Natural killer cell treated with Interleukin-12 subunit alpha and Interleukin-12 subunit beta and Interleukin-15 and Interleukin-18, amount 100 ng/mL, for 72 hours (primary cell): ENCODE data around the gene C19orf12. TPM values are rescaled to one million over a fixed set of nuclear protein-coding genes. Genes with fewer than 3 reads are reported as not detected.

Source experiments
- ATAC-seq, 2 donors: fragments of 150-1000 bp; cut with Tn5 transposase in 1 of 2; sonication (Bioruptor Pico), chemical (Tn5 transposase) in 1 of 2; 2 replicates each; pipeline ENCODE4 v1.10.0; 2021
- DNase-seq: peaks from one replicate; pipeline ENCODE4 v3.0.0; 2022; ENCODE audit warnings: low spot score
- H3K27ac Mint-ChIP-seq, 2 donors: 1 replicate in 1 of 2; 2 replicates in 1 of 2; pipeline ENCODE4 v1.8.0; 2022; ENCODE audit warnings: mixed read lengths in 2 of 2, mild to moderate bottlenecking in 1 of 2, moderate library complexity in 1 of 2
- H3K27me3 Mint-ChIP-seq, 2 donors: 1 replicate in 1 of 2; 2 replicates in 1 of 2; pipeline ENCODE4 v1.8.0; 2022; ENCODE audit warnings: mixed read lengths in 2 of 2
- H3K36me3 Mint-ChIP-seq: one replicate; pipeline ENCODE4 v1.8.0; 2022; ENCODE audit warnings: mixed read lengths
- H3K4me1 Mint-ChIP-seq, 2 donors: 1 replicate in 1 of 2; 2 replicates in 1 of 2; pipeline ENCODE4 v1.8.0; 2022; ENCODE audit warnings: low read depth in 2 of 2, mixed read lengths in 2 of 2, mild to moderate bottlenecking in 1 of 2
- H3K4me3 Mint-ChIP-seq: one replicate; pipeline ENCODE4 v1.8.0; 2022; ENCODE audit warnings: mixed read lengths
- H3K9me3 Mint-ChIP-seq: 2 replicates; pipeline ENCODE4 v1.8.0; 2022; ENCODE audit warnings: mixed read lengths
- total RNA-seq, 2 donors: library from RNA; stranded (reverse); gene quantifications; one replicate each; pipeline ENCODE4 v1.2.3, GENCODE V29; 2022

The C19orf12 gene
- total RNA-seq, 2 donors from 2014 or later, result 44.8 to 50.8 TPM

DNA sequence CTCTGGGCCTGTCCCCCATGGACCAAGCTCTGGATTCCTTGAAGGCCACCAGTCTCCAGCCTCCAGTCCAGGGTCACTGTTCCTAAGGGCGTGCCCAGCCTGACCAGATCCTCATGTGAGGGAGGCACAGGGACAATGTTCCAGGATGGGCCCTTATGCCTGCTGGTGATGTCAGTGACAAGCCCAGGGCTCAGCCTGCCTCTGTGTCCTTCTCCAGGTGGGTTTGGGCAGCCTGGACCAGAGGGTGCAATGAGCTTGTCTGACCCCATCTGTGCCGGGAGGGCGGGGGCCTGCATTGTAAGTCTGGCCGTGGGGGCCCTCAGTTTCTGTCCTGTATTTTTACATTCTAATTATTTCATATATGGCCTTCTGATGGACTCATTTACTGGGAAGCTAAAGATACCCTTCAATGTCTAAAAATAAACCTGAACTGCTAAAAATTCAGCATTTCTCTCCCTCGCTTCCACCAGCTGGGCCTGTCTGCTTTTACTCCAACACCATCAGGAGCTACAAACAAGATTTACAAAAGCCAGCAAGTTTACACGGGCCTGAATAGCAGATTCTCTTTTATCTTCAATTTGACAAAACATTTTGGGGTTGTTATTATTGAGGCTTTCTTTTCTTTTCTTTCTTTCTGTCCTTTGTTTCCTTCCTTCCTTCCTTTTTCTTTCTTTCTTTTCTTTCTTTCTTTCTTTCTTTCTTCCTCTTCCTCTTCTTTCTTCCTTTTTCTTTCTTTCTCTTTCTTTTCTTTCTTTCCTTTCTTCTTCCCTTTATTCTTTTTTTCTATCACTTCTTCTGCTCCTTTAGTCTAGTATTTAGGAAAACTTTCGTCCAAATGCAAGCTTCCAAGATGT is 34.2 kb upstream of the C19orf12 start:
- Mint-ChIP-seq H3K4me3 (no peak overlapping the region), H3K27me3 (peaks cover 5 to 9% of the 10 kb centered on the region in 2 donors), H3K36me3 (no peaks in the 10 kb centered on the region), H3K9me3 (no peaks in the 10 kb centered on the region), H3K27ac (no peak overlapping the region), H3K4me1 (no peaks in the 10 kb centered on the region)
- no peak for DNase-seq
- no peak for ATAC-seq

DNA sequence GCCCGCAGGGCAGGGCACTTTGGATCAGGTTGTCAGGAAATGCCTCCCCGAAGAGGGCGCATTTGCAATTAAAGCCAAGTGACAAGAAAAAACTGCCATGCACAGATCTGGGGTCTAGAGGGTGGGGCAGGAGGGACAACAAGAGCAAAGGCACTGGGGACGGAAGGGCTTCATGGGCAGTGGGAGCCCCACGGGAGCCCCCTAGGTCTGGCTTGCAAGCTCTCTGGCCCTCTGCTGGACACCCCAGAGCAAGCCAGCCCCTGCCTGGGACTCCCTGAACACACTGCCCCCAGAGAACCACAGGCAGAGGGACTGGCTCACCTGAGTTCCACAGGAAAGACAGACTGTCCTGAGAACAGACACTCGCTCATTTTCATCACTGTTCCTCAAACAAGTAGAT is 30.2 kb upstream of the C19orf12 start:
- Mint-ChIP-seq H3K36me3 (no peaks in the 10 kb centered on the region), H3K27me3 (peaks cover 0 to 6% of the 10 kb centered on the region in 2 donors), H3K4me3 (no peak overlapping the region), H3K4me1 (no peaks in the 10 kb centered on the region), H3K27ac (no peak overlapping the region), H3K9me3 (no peaks in the 10 kb centered on the region)
- DNase-seq (no peak), ATAC-seq (no peak)

DNA sequence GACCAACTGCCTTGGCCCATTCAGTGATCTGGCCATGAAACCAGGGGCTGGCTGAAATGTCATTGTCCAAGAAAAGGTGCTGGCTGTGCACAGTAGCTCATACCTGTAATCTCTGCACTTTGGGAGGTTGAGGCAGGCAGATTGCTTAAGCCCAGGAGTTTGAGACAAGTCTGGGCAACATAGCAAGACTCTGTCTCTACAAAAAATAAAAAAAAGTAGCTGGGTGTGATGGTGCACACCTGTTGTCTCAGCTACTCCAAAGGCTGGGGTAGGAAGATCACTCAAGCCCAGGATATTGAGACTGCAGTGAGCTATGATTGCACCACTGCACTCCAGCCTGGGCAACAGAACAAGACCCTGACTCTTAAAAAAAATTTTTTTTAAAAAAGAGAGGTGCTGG is 28.6 kb upstream of the C19orf12 start:
- Mint-ChIP-seq H3K4me3 (no peak overlapping the region), H3K4me1 (no peaks in the 10 kb centered on the region), H3K27me3 (peaks cover 0 to 4% of the 10 kb centered on the region in 2 donors), H3K36me3 (no peaks in the 10 kb centered on the region), H3K27ac (no peak overlapping the region), H3K9me3 (no peaks in the 10 kb centered on the region)
- DNase-seq (no peak), ATAC-seq (no peak)

DNA sequence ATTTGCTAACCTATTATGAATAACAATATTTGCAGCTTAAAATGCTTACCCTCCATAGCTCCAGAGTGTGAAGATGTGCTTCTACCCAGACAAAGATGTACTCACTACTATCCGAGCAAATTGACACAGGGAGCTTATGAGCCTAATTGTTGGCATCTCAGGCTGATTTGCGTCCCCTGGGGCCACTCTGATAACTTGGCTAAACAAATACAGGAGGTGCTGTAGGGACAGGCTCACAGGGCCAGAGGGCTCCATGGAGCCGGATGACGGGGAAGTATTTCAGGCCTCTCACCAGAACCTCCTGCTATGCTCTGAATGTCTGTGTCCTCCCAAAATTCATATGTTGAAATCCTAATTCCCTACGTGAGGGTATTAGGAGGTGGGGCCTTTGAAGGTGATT is 26.7 kb upstream of the C19orf12 start:
- H3K4me1 Mint-ChIP-seq, result no peaks in the 10 kb centered on the region
- no peak for DNase-seq
- no peak overlapping the region for H3K27ac Mint-ChIP-seq
- H3K27me3 Mint-ChIP-seq, result peaks cover 0 to 5% of the 10 kb centered on the region in 2 donors
- H3K4me3 Mint-ChIP-seq, result no peak overlapping the region
- no peaks in the 10 kb centered on the region for H3K9me3 Mint-ChIP-seq
- H3K36me3 Mint-ChIP-seq, result no peaks in the 10 kb centered on the region
- ATAC-seq, result no peak

DNA sequence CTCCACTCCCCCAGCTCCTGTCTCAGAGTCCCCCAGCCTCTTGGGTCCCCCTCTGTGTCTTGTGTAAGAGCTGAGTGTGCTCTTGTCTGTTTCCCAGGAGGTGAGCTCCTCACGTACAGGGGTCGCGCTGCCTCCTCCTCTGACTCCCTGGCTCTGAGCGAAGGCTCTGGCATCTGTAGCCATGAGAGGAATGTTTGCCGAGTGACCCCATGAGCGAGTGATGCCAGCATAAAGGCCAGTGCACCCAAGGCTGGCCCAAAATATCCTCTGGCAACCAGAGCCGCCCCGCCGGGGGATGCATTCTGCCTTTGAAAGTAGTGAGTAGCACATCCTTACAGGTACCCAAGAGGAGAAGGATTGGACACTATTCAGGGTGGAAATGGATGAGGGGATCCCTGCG is 26.2 kb upstream of the C19orf12 start:
- Mint-ChIP-seq H3K9me3 (no peaks in the 10 kb centered on the region), H3K27me3 (peaks cover 0 to 5% of the 10 kb centered on the region in 2 donors), H3K4me1 (no peaks in the 10 kb centered on the region), H3K36me3 (no peaks in the 10 kb centered on the region), H3K4me3 (no peak overlapping the region), H3K27ac (no peak overlapping the region)
- DNase-seq, result no peak
- no peak for ATAC-seq

DNA sequence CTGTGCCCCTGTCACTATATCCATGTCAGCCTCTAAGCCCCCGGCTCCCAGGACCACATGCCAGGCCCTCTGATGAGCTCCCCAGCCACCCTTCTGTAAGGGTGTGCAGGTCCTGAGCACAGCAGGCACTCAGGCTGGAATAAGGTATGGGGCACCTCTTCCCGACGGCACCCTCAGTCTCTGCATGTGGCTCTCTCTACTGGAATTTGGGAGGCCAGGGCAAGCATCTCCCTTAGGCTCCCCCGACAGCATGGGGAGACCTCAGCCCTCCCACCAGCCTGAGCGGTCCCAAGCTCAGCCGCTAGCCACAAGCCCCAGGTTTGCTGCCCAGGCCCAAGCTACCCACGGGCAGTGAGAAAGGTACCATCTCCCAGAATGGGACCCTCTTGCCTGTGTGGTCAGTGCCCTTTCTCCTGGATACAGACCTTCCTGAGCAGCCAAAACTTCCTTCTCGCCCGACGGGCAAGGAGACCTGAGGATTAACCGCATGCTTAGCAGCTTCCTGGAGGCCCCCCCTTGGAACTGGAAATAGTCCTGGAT is 22.5 kb upstream of the C19orf12 start:
- DNase-seq (no peak), ATAC-seq (no peak)
- Mint-ChIP-seq H3K27me3 (peaks cover 0 to 3% of the 10 kb centered on the region in 2 donors), H3K9me3 (no peaks in the 10 kb centered on the region), H3K4me1 (no peaks in the 10 kb centered on the region), H3K4me3 (no peak overlapping the region), H3K27ac (no peak overlapping the region), H3K36me3 (no peaks in the 10 kb centered on the region)

DNA sequence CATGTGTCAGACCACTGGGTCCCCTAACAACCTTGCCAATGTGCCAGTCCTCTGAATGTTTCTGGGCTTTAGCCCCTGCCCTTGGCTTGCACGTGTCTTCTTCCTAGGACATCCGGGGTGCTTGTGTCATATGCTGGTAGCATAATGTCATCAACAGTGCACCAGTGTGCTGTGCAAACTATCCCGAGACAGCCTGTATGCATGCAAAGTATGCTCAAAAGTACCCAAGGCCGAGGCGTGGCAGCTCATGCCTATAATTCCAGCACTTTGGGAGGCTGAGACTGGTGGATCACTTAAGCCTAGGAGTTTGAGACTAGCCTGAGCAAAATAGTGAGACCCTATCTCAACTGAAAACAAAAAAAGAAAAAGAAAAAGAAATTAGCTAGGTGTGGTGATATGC is 20.8 kb upstream of the C19orf12 start:
- Mint-ChIP-seq H3K4me3 (no peak overlapping the region), H3K36me3 (no peaks in the 10 kb centered on the region), H3K9me3 (no peaks in the 10 kb centered on the region), H3K4me1 (no peaks in the 10 kb centered on the region), H3K27me3 (peaks cover 0 to 8% of the 10 kb centered on the region in 2 donors), H3K27ac (no peak overlapping the region)
- DNase-seq, result no peak
- ATAC-seq, result no peak

DNA sequence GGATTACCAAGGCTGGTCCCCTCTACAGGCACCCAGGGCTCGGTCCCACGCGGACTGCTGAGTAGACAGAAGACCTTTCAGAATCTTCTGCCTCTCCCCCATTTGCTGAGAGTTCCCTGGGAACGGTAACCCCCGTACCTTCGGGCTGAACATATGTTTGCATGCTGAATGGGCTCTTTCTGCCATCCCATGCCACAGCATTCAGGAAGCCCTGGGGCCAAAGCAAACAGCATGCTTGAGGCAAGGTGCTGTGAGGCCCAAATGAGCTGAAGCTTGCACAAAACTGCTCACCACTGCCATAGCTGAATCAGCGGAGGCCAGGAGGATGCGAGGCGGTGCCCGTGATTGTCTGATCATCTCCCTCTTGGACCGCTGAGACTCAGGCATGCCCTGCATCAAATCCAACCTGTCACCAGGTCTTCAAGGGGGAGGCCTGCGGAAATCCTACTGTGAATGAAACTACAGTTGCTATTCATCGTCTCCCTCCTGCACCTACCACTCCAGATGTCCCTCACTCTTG is 16.3 kb upstream of the C19orf12 start:
- H3K27ac Mint-ChIP-seq, result no peak overlapping the region

DNA sequence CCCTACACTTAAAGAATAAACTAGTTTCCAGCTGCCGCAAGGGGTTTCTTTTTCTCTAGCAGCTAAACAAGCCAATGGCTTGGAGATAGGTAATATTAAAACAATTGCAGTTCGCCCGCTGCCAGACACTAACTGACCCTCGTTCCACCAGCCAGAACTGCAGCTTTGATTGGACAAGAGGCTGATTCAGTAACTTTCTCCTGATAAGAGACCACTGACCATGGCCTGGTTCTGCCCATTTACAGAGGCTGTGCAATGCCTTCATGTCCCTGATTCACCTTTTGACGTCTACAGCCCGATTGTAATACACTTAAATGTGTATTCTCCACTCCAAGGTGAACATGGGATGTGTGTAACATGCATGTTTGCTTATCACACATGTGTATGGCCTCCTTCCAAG is 12.8 kb upstream of the C19orf12 start:
- Mint-ChIP-seq H3K4me1 (no peaks in the 10 kb centered on the region), H3K27me3 (peaks cover 29 to 30% of the 10 kb centered on the region in 2 donors), H3K4me3 (no peak overlapping the region), H3K27ac (no peak overlapping the region), H3K36me3 (no peaks in the 10 kb centered on the region), H3K9me3 (no peaks in the 10 kb centered on the region)
- ATAC-seq (no peak), DNase-seq (no peak)

More for the DNA sequence above, 16.3 kb upstream of the C19orf12 start:
- Mint-ChIP-seq H3K9me3 (no peaks in the 10 kb centered on the region), H3K4me3 (no peak overlapping the region), H3K4me1 (no peaks in the 10 kb centered on the region), H3K36me3 (no peaks in the 10 kb centered on the region), H3K27me3 (peaks cover 13 to 18% of the 10 kb centered on the region in 2 donors)
- ATAC-seq (no peak), DNase-seq (no peak)

DNA sequence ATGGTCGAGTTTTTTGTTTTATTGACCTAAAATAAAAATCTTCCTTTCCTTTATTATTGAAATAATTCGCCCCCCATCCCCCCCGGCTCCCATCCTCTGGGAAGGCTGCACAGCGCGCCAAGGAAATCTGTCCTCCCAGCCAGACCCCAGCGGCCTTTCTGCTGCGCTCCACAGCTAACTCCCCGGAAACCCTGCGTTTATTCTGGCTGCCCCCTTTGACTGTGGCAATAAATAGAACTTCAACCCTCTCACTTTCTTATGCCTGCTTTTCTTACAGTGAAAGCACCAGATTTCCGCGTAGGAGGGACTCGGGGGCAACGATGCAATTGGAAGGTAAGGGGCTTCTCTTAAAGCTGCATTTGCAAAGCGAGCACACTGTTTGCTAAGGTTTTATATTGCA is 9.7 kb upstream of the C19orf12 start:
- H3K4me3 Mint-ChIP-seq, result no peak overlapping the region
- H3K27me3 Mint-ChIP-seq, result peaks cover 23 to 26% of the 10 kb centered on the region in 2 donors

DNA sequence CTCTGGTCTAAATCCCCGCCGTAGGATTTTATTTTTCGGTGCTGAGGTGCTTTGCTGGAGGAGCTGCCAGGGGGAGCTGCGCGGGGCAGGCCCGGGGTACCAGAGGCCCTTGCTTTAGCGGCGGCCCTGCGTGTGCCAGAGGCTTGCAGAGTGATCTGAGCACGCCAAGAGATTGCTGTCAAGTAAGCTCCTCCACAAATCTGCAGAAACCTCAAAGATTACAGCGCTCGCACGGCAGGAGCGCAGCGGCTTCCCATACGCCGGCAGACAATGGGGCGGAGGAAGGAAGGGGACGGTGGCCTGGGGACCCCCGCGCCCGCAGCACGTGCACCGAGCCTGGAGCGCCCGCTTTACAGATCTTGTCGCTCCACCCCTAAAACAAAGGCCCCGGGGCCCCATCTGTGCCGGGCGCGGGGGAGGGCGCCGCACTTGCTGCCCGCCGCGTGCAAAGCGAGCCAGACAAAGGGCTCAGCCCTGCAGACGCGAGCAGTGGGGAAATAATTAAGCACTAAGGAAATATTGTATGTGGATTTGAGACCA is 9.1 kb upstream of the C19orf12 start:
- ATAC-seq (peak in 1 of 2 donors; percentile 20), DNase-seq (no peak)
- H3K4me1 Mint-ChIP-seq, result no peaks in the 10 kb centered on the region
- H3K27me3 Mint-ChIP-seq, result peaks cover 20 to 26% of the 10 kb centered on the region in 2 donors
- H3K4me3 Mint-ChIP-seq, result no peak overlapping the region
- H3K36me3 Mint-ChIP-seq, result no peaks in the 10 kb centered on the region
- no peak overlapping the region for H3K27ac Mint-ChIP-seq
- H3K9me3 Mint-ChIP-seq, result no peaks in the 10 kb centered on the region

More for the DNA sequence above, 9.7 kb upstream of the C19orf12 start:
- Mint-ChIP-seq H3K36me3 (no peaks in the 10 kb centered on the region), H3K4me1 (no peaks in the 10 kb centered on the region), H3K27ac (no peak overlapping the region), H3K9me3 (no peaks in the 10 kb centered on the region)
- DNase-seq (no peak), ATAC-seq (no peak)

DNA sequence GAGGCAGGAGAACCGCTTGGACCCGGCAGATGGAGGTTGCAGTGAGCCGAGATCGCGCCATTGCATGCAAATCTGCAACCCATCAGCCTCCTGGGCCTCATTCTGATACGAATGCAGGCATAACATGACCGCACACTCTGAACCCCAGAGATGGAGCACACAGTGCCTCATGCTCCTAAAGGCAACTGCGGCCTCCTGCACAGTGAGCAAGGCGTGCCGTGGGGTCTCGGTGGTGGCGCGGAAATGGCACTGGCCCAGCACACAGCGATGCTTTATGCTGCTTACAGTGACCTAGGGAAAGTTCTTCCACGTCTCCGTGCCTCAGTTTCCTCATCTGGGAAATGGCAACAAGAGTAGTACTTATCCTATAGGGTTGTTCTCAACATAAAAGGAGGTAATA is 2.0 kb upstream of the C19orf12 start:
- Mint-ChIP-seq H3K4me1 (peaks cover 33 to 41% of the 10 kb centered on the region in 2 donors), H3K27ac (peak overlapping the region in 1 of 2 donors; percentile 94), H3K36me3 (no peaks in the 10 kb centered on the region), H3K4me3 (no peak overlapping the region), H3K9me3 (no peaks in the 10 kb centered on the region), H3K27me3 (no peaks in the 10 kb centered on the region)
- no peak for ATAC-seq
- no peak for DNase-seq

DNA sequence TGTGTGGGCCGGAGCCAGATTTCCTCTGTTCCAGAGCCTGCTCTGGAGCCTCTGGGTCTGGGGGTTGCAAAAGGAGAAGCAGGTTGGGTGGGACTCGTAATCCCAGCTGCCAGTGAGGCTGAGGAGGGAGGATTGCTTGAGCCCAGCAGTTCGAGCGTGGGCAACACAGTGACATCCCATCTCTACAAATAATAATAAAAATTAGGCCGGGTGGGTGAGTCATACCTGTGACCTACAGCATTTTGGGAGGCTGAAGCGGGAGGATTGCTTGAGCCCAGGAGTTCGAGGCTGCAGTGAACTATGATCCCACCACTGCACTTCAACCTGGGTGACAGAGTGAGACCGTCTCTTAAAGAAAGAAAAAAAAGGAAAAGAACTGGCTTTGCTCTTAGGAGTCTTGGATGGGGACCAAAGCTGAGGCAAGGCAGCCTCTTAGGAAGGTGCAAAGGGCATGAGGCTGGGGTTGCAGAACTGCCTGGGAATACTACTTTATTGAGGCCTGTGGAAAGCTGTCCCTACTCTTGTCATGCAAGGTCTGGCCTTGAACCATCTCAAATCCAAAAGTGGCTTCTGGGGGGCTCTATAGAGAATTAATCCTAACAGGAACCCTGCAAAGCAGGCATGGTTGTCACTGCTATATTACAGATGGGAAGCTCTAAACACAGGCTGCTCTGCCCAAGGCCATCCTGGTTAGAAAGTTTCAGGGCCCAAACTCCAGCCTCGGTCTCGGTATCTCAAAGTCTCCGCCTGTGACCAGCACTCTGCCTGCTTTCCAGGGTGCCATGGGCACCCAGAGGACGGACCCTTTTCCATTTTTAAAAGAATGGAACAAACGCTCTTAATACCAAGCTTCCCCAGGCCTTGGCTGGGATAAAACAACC is 880 bp upstream of the C19orf12 start:
- DNase-seq (no peak), ATAC-seq (no peak)
- no peaks in the 10 kb centered on the region for H3K27me3 Mint-ChIP-seq
- H3K9me3 Mint-ChIP-seq, result no peaks in the 10 kb centered on the region
- no peaks in the 10 kb centered on the region for H3K36me3 Mint-ChIP-seq
- peak overlapping the region; percentile 91 for H3K4me3 Mint-ChIP-seq
- peaks cover 39 to 49% of the 10 kb centered on the region in 2 donors for H3K4me1 Mint-ChIP-seq
- peak overlapping the region; percentile 94 to 96 for H3K27ac Mint-ChIP-seq
